HepG2 (cell line): ENCODE data around the gene PPP6R2. TPM values are rescaled to one million over a fixed set of nuclear protein-coding genes. Genes with fewer than 3 reads are reported as not detected.

Source experiments
- DRAP1 ChIP-seq: IDR thresholded peaks from 2 replicates; pipeline ENCODE4 v1.6.1; 2016; ENCODE audit warnings: missing genetic modification reagents, missing compliant biosample characterization
- ELK4 ChIP-seq: sonication (generic); formaldehyde crosslinking; IDR thresholded peaks from 2 replicates; pipeline ENCODE4 v1.9.0; 2021; ENCODE audit warnings: missing genetic modification reagents, borderline replicate concordance
- HES4 ChIP-seq: sonication (generic); formaldehyde crosslinking; IDR thresholded peaks from 2 replicates; pipeline ENCODE4 v1.9.0; 2021; ENCODE audit warnings: mild to moderate bottlenecking, missing genetic modification reagents, borderline replicate concordance
- HHEX ChIP-seq: IDR thresholded peaks from 2 replicates; pipeline ENCODE4 v1.6.1; 2016; ENCODE audit warnings: control low read depth
- HNRNPL ChIP-seq: fragments of 200-400 bp; formaldehyde crosslinking; IDR thresholded peaks from 2 replicates; pipeline ENCODE4 v1.6.1; 2017; ENCODE audit warnings: mild to moderate bottlenecking, low read depth, low read length
- MIER2 ChIP-seq: IDR thresholded peaks from 2 replicates; pipeline ENCODE4 v1.6.1; 2016; ENCODE audit warnings: missing biosample characterization, missing genetic modification reagents
- MIXL1 ChIP-seq: IDR thresholded peaks from 2 replicates; pipeline ENCODE4 v1.6.1; 2016
- MXD4 ChIP-seq: IDR thresholded peaks from 2 replicates; pipeline ENCODE4 v1.6.1; 2016; ENCODE audit warnings: mild to moderate bottlenecking, missing biosample characterization, missing genetic modification reagents
- NFRKB ChIP-seq: fragments of 450-650 bp; IDR thresholded peaks from 2 replicates; pipeline ENCODE4 v1.6.1; 2017
- PRDM10 ChIP-seq: sonication (generic); formaldehyde crosslinking; IDR thresholded peaks from 2 replicates; pipeline ENCODE4 v1.4.0; 2020; ENCODE audit warnings: low read depth, missing genetic modification reagents
- SATB2 ChIP-seq: sonication (generic); formaldehyde crosslinking; IDR thresholded peaks from 2 replicates; pipeline ENCODE4 v1.5.0; 2020; ENCODE audit warnings: missing genetic modification reagents
- SOX13 ChIP-seq, 3 experiments: fragments of 450-650 bp in 1 of 3; sonication (generic) in 1 of 3; formaldehyde crosslinking in 1 of 3; IDR thresholded peaks in 2 of 3; conservative IDR thresholded peaks in 1 of 3; 2 replicates each; pipeline versions ENCODE4 v1.5.0 to v1.6.1; 2016 to 2020; ENCODE audit warnings: antibody characterized with exemption in 1 of 3, mild to moderate bottlenecking in 1 of 3, missing compliant biosample characterization in 1 of 3, missing genetic modification reagents in 1 of 3, moderate library complexity in 1 of 3
- TEAD3 ChIP-seq: optimal IDR thresholded peaks from 2 replicates; pipeline ENCODE3; 2016; ENCODE audit warnings: borderline replicate concordance
- TFDP2 ChIP-seq: sonication (generic); formaldehyde crosslinking; IDR thresholded peaks from 2 replicates; pipeline ENCODE4 v1.4.0; 2020; ENCODE audit warnings: missing genetic modification reagents
- ZBTB33 ChIP-seq: sonication (generic); formaldehyde crosslinking; IDR thresholded peaks from 2 replicates; pipeline ENCODE4 v1.4.0; 2020; ENCODE audit warnings: missing genetic modification reagents
- ZBTB39 ChIP-seq: sonication (generic); formaldehyde crosslinking; IDR thresholded peaks from 2 replicates; pipeline ENCODE4 v1.5.0; 2020; ENCODE audit warnings: missing genetic modification reagents
- ZNF33A ChIP-seq: sonication (generic); formaldehyde crosslinking; IDR thresholded peaks from 2 replicates; pipeline ENCODE4 v1.5.1; 2020; ENCODE audit warnings: missing genetic modification reagents, mild to moderate bottlenecking, moderate library complexity, borderline replicate concordance
- ZSCAN31 ChIP-seq: sonication (generic); formaldehyde crosslinking; IDR thresholded peaks from 2 replicates; pipeline ENCODE4 v1.5.0; 2020; ENCODE audit warnings: low read depth, mild to moderate bottlenecking, missing genetic modification reagents
- polyA plus RNA-seq, 8 experiments: library from polyadenylated mRNA; depleted of rRNA in 3 of 8; stranded (reverse) in 7 of 8; unstranded in 1 of 8; fragments of >200 nt; fragmentation: Illumina TruSeq in 4 of 8; extraction: Trizol in 4 of 8; gene quantifications; 2 replicates each; pipeline versions ENCODE4 v1.2.1 to v1.2.3, GENCODE V29; 2011 to 2016; ENCODE audit warnings: low read depth in 4 of 8, missing spikeins in 1 of 8, mixed read lengths in 1 of 8; ENCODE audit not compliant: insufficient read depth in 1 of 8
- total RNA-seq, 5 experiments: library from RNA; depleted of rRNA; stranded (reverse); fragments of >200 nt; fragmentation: Illumina TruSeq; extraction: Trizol; gene quantifications; 2 replicates each; pipeline ENCODE4 v1.2.3, GENCODE V29; 2016; ENCODE audit warnings: low read depth in 1 of 5

The PPP6R2 gene
- total and polyA plus RNA-seq, 2 of the 13 experiments (the other 11 are each of a cell fraction or from before 2014, with no cell fraction given): 55.0 to 102 TPM

- TF ChIP-seq TFDP2 (no peak), ZBTB33 (CRISPR knock-in tag) (0 out of 2 replicates have a peak, but pooled peaks have one; percentile 29), HES4 (no peak), SOX13 (IDR thresholded peaks at IDR 0.05) (no peak), SOX13 (CRISPR knock-in tag; conservative IDR thresholded peaks at IDR 0.05 in 1 of 2, IDR thresholded peaks at IDR 0.05 in 1 of 2) (no peak), ELK4 (no peak), HNRNPL (peak; percentile 28; the same call in 1 of the 2 replicates), HHEX (no peak), ZSCAN31 (no peak), TEAD3 (CRISPR knock-in tag) (peak; percentile 52), DRAP1 (CRISPR knock-in tag) (no peak; the same call in 1 of the 2 replicates), MIXL1 (CRISPR knock-in tag) (no peak), MIER2 (CRISPR knock-in tag) (no peak; the same call in 1 of the 2 replicates), MXD4 (no peak), ZNF33A (CRISPR knock-in tag) (no peak), ZBTB39 (CRISPR knock-in tag) (no peak), PRDM10 (0 out of 2 replicates have a peak, but pooled peaks have one; percentile 6), SATB2 (no peak), NFRKB (no peak)
These were observed 33.0 kb upstream of the PPP6R2 start (continued) for GRCh38 chr22:50310031-50310722.
